H1 (cell line): ENCODE data around the gene SLC2A10. TPM values are rescaled to one million over a fixed set of nuclear protein-coding genes. Genes with fewer than 3 reads are reported as not detected.

Experiments used
- CTCF ChIA-PET: fragments of 300-600 bp; sonication (Branson Sonifier 250); formaldehyde crosslinking; loops from one replicate; lab custom pipeline; 2021; ENCODE audit not compliant: partially characterized antibody; lab: Charles Lee
- POLR2A ChIA-PET: fragments of 300-600 bp; sonication (Branson Sonifier 250); formaldehyde crosslinking; loops from one replicate; lab custom pipeline; 2021; ENCODE audit warnings: inconsistent platforms; ENCODE audit not compliant: partially characterized antibody; lab: Charles Lee
- DNase-seq, 2 experiments: peaks; one replicate each; pipeline versions ENCODE4 v3.0.0 to v3.0.0-alpha.2; 2010 to 2022; ENCODE audit warnings: low spot score in 2 of 2, low read depth in 1 of 2, mixed read lengths in 1 of 2
- FAIRE-seq: peaks from 2 replicates; lab custom pipeline; 2011; peaks lifted over from hg19 to GRCh38; lab: Jason Lieb, UNC
- H2AFZ ChIP-seq: 2 replicates; pipeline ENCODE4 v1.8.1; 2012; ENCODE audit warnings: low read length, inconsistent platforms
- H2AK5ac ChIP-seq: 2 replicates; pipeline ENCODE4 v1.6.1; 2013; ENCODE audit warnings: low read depth, low read length
- H2BK120ac ChIP-seq: replicated peaks from 2 replicates; pipeline ENCODE3; 2013; ENCODE audit warnings: low read depth, low read length, inconsistent platforms
- H2BK12ac ChIP-seq: 2 replicates; pipeline ENCODE4 v1.6.1; 2013; ENCODE audit warnings: low read depth, low read length
- H2BK15ac ChIP-seq: 2 replicates; pipeline ENCODE4 v1.6.1; 2013; ENCODE audit warnings: low read length
- H2BK20ac ChIP-seq: 2 replicates; pipeline ENCODE4 v1.6.1; 2013; ENCODE audit warnings: low read length
- H2BK5ac ChIP-seq: 2 replicates; pipeline ENCODE4 v1.6.1; 2013; ENCODE audit warnings: low read depth, low read length
- H3K14ac ChIP-seq: 2 replicates; pipeline ENCODE4 v1.6.1; 2013; ENCODE audit warnings: inconsistent platforms; ENCODE audit not compliant: insufficient read length
- H3K18ac ChIP-seq: 2 replicates; pipeline ENCODE4 v1.6.1; 2013; ENCODE audit warnings: low read length; ENCODE audit errors: extremely low read depth
- H3K23ac ChIP-seq: 2 replicates; pipeline ENCODE4 v1.6.1; 2013; ENCODE audit warnings: inconsistent platforms; ENCODE audit not compliant: insufficient read length
- H3K23me2 ChIP-seq: 2 replicates; pipeline ENCODE4 v1.6.1; 2013; ENCODE audit warnings: low read depth, low read length
- H3K27ac ChIP-seq: 2 replicates; pipeline ENCODE4 v1.6.1; 2011; ENCODE audit warnings: low read depth, low read length, inconsistent platforms
- H3K27me3 ChIP-seq, 4 experiments: replicated peaks in 1 of 4; 1 replicate in 1 of 4; 2 replicates in 3 of 4; pipeline versions ENCODE4 v1.6.1 to v1.8.1; 2011 to 2013; ENCODE audit warnings: low read length in 3 of 4, mild to moderate bottlenecking in 3 of 4, inconsistent platforms in 2 of 4, mixed read lengths in 2 of 4, moderate library complexity in 1 of 4; ENCODE audit not compliant: control insufficient read depth in 3 of 4, insufficient read depth in 3 of 4; ENCODE audit errors: extremely low read depth in 1 of 4
- H3K36me3 ChIP-seq, 4 experiments: 2 replicates each; pipeline versions ENCODE4 v1.6.1 to v1.8.1; 2011 to 2013; ENCODE audit warnings: mild to moderate bottlenecking in 4 of 4, low read length in 3 of 4, moderate library complexity in 2 of 4, control low read depth in 1 of 4, inconsistent platforms in 1 of 4; ENCODE audit not compliant: insufficient read depth in 4 of 4, control insufficient read depth in 2 of 4
- H3K4ac ChIP-seq: replicated peaks from 2 replicates; pipeline ENCODE3; 2013; ENCODE audit warnings: low read length, low read depth, mixed read lengths, inconsistent platforms; ENCODE audit not compliant: insufficient read length
- H3K4me1 ChIP-seq, 4 experiments: replicated peaks in 1 of 4; 1 replicate in 1 of 4; 2 replicates in 3 of 4; pipeline versions ENCODE4 v1.6.1 to v1.8.1; 2011 to 2013; ENCODE audit warnings: low read length in 3 of 4, inconsistent platforms in 2 of 4, mixed read lengths in 1 of 4; ENCODE audit not compliant: insufficient read depth in 4 of 4, control insufficient read depth in 3 of 4
- H3K4me2 ChIP-seq, 2 experiments: 2 replicates each; pipeline versions ENCODE4 v1.6.1 to v1.8.1; 2011 to 2013; ENCODE audit warnings: low read depth in 2 of 2, low read length in 2 of 2, control low read depth in 1 of 2, inconsistent platforms in 1 of 2, mild to moderate bottlenecking in 1 of 2; ENCODE audit not compliant: insufficient read depth in 1 of 2
- H3K4me3 ChIP-seq, 4 experiments: fragments of 200-600, 300-600 bp in 1 of 4; sonication (generic), shearing (Covaris generic), sonication (Bioruptor Twin) in 1 of 4; 2 replicates each; pipeline versions ENCODE4 v1.5.1 to v1.8.1; 2011 to 2016; ENCODE audit warnings: low read length in 4 of 4, low read depth in 3 of 4, control low read depth in 2 of 4, inconsistent platforms in 2 of 4, mild to moderate bottlenecking in 2 of 4, mixed read lengths in 1 of 4, moderate library complexity in 1 of 4; ENCODE audit not compliant: insufficient read depth in 2 of 4; ENCODE audit errors: extremely low read depth in 1 of 4
- H3K56ac ChIP-seq: replicated peaks from 2 replicates; pipeline ENCODE3; 2013; ENCODE audit warnings: low read depth, mild to moderate bottlenecking, mixed read lengths, low read length, inconsistent platforms; ENCODE audit not compliant: insufficient read length
- H3K79me1 ChIP-seq: 2 replicates; pipeline ENCODE4 v1.6.1; 2013; ENCODE audit warnings: low read depth, low read length, control low read depth
- H3K79me2 ChIP-seq, 2 experiments: 2 replicates each; pipeline versions ENCODE4 v1.6.1 to v1.8.1; 2012 to 2013; ENCODE audit warnings: low read length in 2 of 2, mild to moderate bottlenecking in 2 of 2, inconsistent platforms in 1 of 2; ENCODE audit not compliant: insufficient read depth in 2 of 2, control insufficient read depth in 1 of 2
- H3K9ac ChIP-seq, 4 experiments: replicated peaks in 1 of 4; 1 replicate in 1 of 4; 2 replicates in 3 of 4; pipeline versions ENCODE4 v1.6.1 to v1.8.1; 2011 to 2013; ENCODE audit warnings: low read depth in 3 of 4, low read length in 3 of 4, control low read depth in 2 of 4, mild to moderate bottlenecking in 2 of 4, moderate library complexity in 2 of 4, inconsistent platforms in 1 of 4; ENCODE audit errors: extremely low read depth in 1 of 4
- H3K9me3 ChIP-seq, 2 experiments: 2 replicates each; pipeline versions ENCODE4 v1.6.1 to v1.8.1; 2012 to 2013; ENCODE audit warnings: mild to moderate bottlenecking in 2 of 2, moderate library complexity in 2 of 2, control low read depth in 1 of 2, inconsistent platforms in 1 of 2, low read depth in 1 of 2, low read length in 1 of 2, mixed read lengths in 1 of 2; ENCODE audit not compliant: insufficient read depth in 2 of 2
- H4K20me1 ChIP-seq, 2 experiments: replicated peaks in 1 of 2; 2 replicates each; pipeline versions ENCODE3 to v1.8.1; 2011 to 2013; ENCODE audit warnings: inconsistent platforms in 2 of 2, low read length in 2 of 2, mild to moderate bottlenecking in 1 of 2; ENCODE audit not compliant: insufficient read depth in 2 of 2, control insufficient read depth in 1 of 2
- H4K5ac ChIP-seq: 2 replicates; pipeline ENCODE4 v1.6.1; 2013; ENCODE audit warnings: low read length, low read depth, mixed read lengths, inconsistent platforms; ENCODE audit not compliant: insufficient read length
- H4K8ac ChIP-seq: 2 replicates; pipeline ENCODE4 v1.8.0; 2013; ENCODE audit warnings: mild to moderate bottlenecking, moderate library complexity, low read length, inconsistent platforms; ENCODE audit not compliant: insufficient read depth; ENCODE audit errors: extremely low read depth
- H4K91ac ChIP-seq: replicated peaks from 2 replicates; pipeline ENCODE3; 2013; ENCODE audit warnings: low read length, mixed read lengths, inconsistent platforms; ENCODE audit not compliant: insufficient read length
- ASH2L ChIP-seq: fragments of 200-600, 300-600 bp; sonication (generic); IDR thresholded peaks from one replicate; pipeline ENCODE4 v1.7.1; 2017; ENCODE audit warnings: low read length
- E2F6 ChIP-seq: IDR thresholded peaks from 2 replicates; pipeline ENCODE4 v1.6.1; 2012; ENCODE audit warnings: inconsistent platforms
- EZH2 ChIP-seq: fragments of 200-600 bp; sonication (generic); IDR thresholded peaks from 2 replicates; pipeline ENCODE4 v1.7.1; 2012; ENCODE audit warnings: low read depth, mild to moderate bottlenecking, moderate library complexity, low read length, inconsistent platforms; ENCODE audit not compliant: severe bottlenecking
- HDAC2 ChIP-seq, 2 experiments: fragments of 300-600 bp in 1 of 2; sonication (generic) in 1 of 2; IDR thresholded peaks; 2 replicates each; pipeline ENCODE4 v1.6.1; 2011 to 2012; ENCODE audit warnings: low read depth in 2 of 2, low read length in 2 of 2, mild to moderate bottlenecking in 2 of 2, moderate library complexity in 2 of 2, borderline replicate concordance in 1 of 2, inconsistent platforms in 1 of 2
- KDM4A ChIP-seq: IDR thresholded peaks from one replicate; pipeline ENCODE4 v1.7.1; 2012; ENCODE audit warnings: low read depth, mild to moderate bottlenecking, moderate library complexity, low read length, inconsistent platforms; ENCODE audit not compliant: severe bottlenecking
- KDM5A ChIP-seq: fragments of 200-600 bp; IDR thresholded peaks from 2 replicates; pipeline ENCODE4 v1.7.1; 2012; ENCODE audit warnings: mild to moderate bottlenecking, low read length, inconsistent platforms, mixed read lengths
- PHF8 ChIP-seq: fragments of 200-600 bp; sonication (generic); conservative IDR thresholded peaks from 2 replicates; pipeline ENCODE4 v1.7.1; 2012; ENCODE audit warnings: low read depth, mild to moderate bottlenecking, inconsistent platforms, low read length, moderate library complexity
- TAF1 ChIP-seq: IDR thresholded peaks from 2 replicates; pipeline ENCODE4 v1.6.1; 2011; ENCODE audit warnings: mild to moderate bottlenecking, low read depth, low read length
- TBP ChIP-seq: IDR thresholded peaks from 2 replicates; pipeline ENCODE4 v1.6.1; 2011; ENCODE audit warnings: low read depth, low read length, improper control_type of control experiment
- WGBS, 2 experiments: shearing (Covaris generic) in 1 of 2; methylation state at CpG; one replicate each; pipeline versions ENCODE4 v1.1.6 to v1.1.7; 2013 to 2015; ENCODE audit warnings: low lambda C conversion rate in 2 of 2, mixed read lengths in 2 of 2, inconsistent platforms in 1 of 2, low coverage in 1 of 2, missing lambda C conversion rate in 1 of 2; ENCODE audit not compliant: insufficient replicate concordance in 2 of 2, insufficient coverage in 1 of 2, insufficient read length in 1 of 2; ENCODE audit errors: extremely low coverage in 1 of 2, missing lambda C conversion rate in 1 of 2; 5-methylcytosine and 5-hydroxymethylcytosine counted together
- polyA plus RNA-seq, 7 experiments: library from polyadenylated mRNA; depleted of rRNA in 3 of 7; stranded (reverse) in 5 of 7; unstranded in 2 of 7; fragments of >200 nt in 5 of 7; fragments of 200-250 nt in 2 of 7; gene quantifications; 1 replicate in 5 of 7; 2 replicates in 1 of 7; 4 replicates in 1 of 7; pipeline versions ENCODE4 v1.2.1 to v1.2.3, GENCODE V29; 2011 to 2013; ENCODE audit warnings: missing spikeins in 2 of 7, mixed read lengths in 2 of 7
- total RNA-seq: library from RNA; stranded (reverse); fragmentation: NEBNext Ultra II Directional; extraction: Animal tissue kit (Norgen Biotek cat#: 25700); gene quantifications from 2 replicates; pipeline ENCODE4 v1.2.1, GENCODE V29; 2021

SLC2A10 gene
- total and polyA plus RNA-seq, 2 of the 8 experiments (the other 6 are each of a cell fraction or from before 2014, with no cell fraction given) = 9.0 to 9.7 TPM

GRCh38 chr20:46710153-46710913 is 884 bp downstream of the SLC2A10 start:
- no peak for TF ChIP-seq EZH2
- no peak for TF ChIP-seq E2F6
- no peak for TF ChIP-seq TBP
- TF ChIP-seq PHF8 = no peak
- no peak for TF ChIP-seq ASH2L
- TF ChIP-seq HDAC2 (IDR thresholded peaks at IDR 0.05; ENCODE audit: borderline replicate concordance in 1 of 2, low read depth in 2 of 2, low read length in 2 of 2) = no peak; a peak in 1 of 4 replicates
- no peak for TF ChIP-seq KDM4A
- no peak for TF ChIP-seq TAF1
- no peak for TF ChIP-seq KDM5A
- FAIRE-seq = no peak
- Histone ChIP-seq H2AK5ac (peak overlapping the region; percentile 68; the same call in 1 of the 2 replicates), H2BK20ac (no peak overlapping the region), H3K36me3 (no peaks in the 10 kb centered on the region), H4K5ac (no peak overlapping the region), H3K9ac (peak overlapping the region in 3 of 4 experiments; percentile 67 to 83 (median 69); a peak in 6 of 7 replicates), H3K79me2 (no peaks in the 10 kb centered on the region), H3K27ac (0 out of 2 replicates have a peak overlapping the region, but pooled peaks have one; percentile 8), H2BK5ac (0 out of 2 replicates have a peak overlapping the region, but pooled peaks have one; percentile 10), H2AFZ (peak overlapping the region; percentile 63), H4K91ac (peak overlapping the region; percentile 86), H4K20me1 (no peaks in the 10 kb centered on the region), H2BK12ac (peak overlapping the region; percentile 75; the same call in 1 of the 2 replicates), H4K8ac (peak overlapping the region; percentile 84; the same call in 1 of the 2 replicates), H3K56ac (peak overlapping the region; percentile 24), H3K23ac (no peak overlapping the region), H2BK120ac (no peak overlapping the region), H3K14ac (no peak overlapping the region), H3K23me2 (peaks cover 9% of the 10 kb centered on the region), H3K4ac (no peak overlapping the region), H3K18ac (no peak overlapping the region; the same call in 1 of the 2 replicates), H2BK15ac (0 out of 2 replicates have a peak overlapping the region, but pooled peaks have one; percentile 67), H3K79me1 (peaks cover under 1% of the 10 kb centered on the region; the same call in 1 of the 2 replicates), H3K4me1 (peaks cover under 1 to 16% (median 6%) of the 10 kb centered on the region in 4 experiments), H3K4me3 (peak overlapping the region; percentile 64 to 81 (median 68)), H3K4me2 (peak overlapping the region; percentile 82 to 97), H3K27me3 (no peaks in the 10 kb centered on the region; a peak in 2 of 7 replicates), H3K9me3 (peaks cover 0 to 12% of the 10 kb centered on the region in 2 experiments; a peak in 2 of 4 replicates)
- POLR2A ChIA-PET = interaction anchor here (0.9 to 1.7 kb wide), 5 partner anchors 9 to 29 kb away, joined by 3 to 4 read pairs (median 3); partner anchors contain the start of gene TP53RK
- no peak for DNase-seq
- CTCF ChIA-PET = interaction anchor here (0.7 to 2.0 kb wide), 4 partner anchors 9 to 56 kb away, joined by 3 to 5 read pairs (median 4); no protein-coding TSS in a partner anchor
- WGBS, 2 experiments = 50% methylated on average over 22 of the region's 22 CpGs; no CpG with 5 or more reads in 1 of the 2 experiments
